GM18519 (cell line): ENCODE measurements around the gene SSR4.

Experiments used
- ATAC-seq: cut with Tn5 transposase; IDR thresholded peaks from one replicate; pipeline ENCODE4 v1.9.1; 2021; ENCODE audit warnings: mild to moderate bottlenecking, moderate library complexity; ENCODE audit not compliant: unreplicated experiment, low FRiP score

SSR4 gene

DNA sequence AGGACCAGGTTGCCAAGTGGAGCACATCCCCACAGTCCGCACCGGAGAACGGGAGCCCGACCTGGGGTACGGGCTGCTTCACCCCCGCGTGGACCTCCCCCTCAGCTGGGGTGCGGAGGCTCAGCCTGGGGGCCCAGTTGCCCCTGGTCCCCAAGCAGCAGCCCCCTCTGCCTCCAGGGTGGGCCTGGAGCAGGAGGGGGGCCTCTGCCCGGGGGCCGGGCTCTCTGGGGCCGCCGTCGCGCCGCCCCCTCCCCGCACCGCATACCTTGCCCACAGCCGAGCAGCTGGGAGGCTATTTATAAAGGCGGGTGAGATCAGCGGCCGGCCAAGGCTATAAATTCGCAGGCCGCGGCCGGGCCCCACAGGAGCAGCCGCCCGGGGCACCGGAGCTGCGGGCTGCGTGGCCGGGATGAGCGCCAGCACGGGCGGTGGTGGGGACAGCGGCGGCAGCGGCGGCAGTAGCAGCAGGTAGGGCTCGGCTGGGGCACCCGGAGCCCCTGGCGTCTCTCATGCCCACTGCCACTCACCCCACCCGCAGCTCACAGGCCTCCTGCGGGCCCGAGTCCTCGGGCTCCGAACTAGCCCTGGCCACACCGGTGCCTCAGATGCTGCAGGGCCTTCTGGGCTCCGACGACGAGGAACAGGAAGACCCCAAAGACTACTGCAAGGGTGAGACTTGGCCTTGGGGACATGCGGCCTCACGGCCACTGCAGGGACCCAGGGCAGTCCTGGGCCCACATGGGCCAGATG is 13.6 kb upstream of the SSR4 start, which contains the start of gene SRPK3:
Gene SRPK3, plus strand, starts transcription at position 364 of the 750 bp plus-strand sequence. Its CDS starts 46 bp downstream, at position 410.
- ATAC-seq, result no peak

DNA sequence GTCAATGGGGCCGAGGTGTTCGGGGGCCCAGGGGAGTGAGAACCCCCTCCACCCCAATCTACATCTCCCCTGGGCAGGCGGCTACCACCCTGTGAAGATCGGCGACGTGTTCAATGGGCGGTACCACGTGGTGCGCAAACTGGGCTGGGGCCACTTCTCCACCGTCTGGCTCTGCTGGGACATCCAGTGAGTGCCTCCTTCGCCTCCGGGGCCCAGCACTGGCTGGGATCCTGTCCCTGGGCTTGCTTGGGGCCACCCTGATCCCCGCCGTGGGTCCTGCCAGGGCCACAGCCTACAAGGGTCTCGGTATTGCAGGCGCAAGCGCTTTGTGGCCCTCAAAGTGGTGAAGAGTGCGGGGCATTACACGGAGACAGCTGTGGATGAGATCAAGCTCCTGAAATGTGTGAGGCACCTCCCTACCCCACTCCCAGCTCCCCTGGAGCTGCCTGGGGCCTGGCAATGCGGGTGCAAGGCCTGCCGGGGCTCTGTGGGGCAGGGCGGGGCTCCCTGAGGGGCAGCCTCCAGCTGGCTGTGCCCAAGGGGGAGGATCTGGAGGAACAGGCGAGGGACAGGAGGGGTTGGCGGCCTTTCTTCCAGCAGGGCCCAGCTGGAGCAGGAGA is 12.9 kb upstream of the SSR4 start:
- ATAC-seq, result no peak

DNA sequence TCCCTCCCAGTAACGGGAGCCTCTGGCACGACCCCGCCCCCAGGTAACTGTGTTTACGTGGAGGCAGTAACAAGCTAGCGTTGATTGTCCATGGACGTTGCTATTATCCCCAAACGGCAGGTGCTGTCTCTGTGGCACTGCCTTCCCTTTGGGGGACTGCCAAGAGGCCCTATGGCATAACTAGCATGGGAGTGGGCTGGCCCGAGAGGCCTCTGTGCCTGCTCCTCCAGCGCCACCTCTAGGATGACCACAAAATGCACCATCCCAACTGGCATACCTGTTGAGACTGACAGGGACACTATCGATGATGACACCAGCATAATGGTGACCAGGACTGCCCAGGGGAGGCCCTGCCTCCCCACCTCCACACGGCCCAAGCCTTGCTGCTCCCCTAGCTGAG is 12.2 kb upstream of the SSR4 start:
- no peak for ATAC-seq

DNA sequence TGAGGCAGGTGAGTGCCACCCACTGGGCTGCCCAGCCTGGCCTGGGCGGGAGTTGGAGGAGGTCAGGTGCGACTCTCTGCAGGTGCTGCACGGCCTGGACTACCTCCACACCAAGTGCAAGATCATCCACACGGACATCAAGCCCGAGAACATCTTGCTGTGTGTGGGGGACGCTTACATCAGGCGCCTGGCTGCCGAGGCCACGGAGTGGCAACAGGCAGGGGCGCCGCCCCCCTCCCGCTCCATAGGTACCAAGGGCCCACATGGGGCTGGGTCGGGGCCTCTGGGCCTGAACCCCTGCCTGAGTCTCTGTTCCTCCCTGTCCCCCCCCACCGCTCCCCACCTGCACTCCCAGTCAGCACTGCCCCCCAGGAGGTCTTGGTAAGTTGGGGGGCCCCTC is 11.6 kb upstream of the SSR4 start:
- no peak for ATAC-seq

DNA sequence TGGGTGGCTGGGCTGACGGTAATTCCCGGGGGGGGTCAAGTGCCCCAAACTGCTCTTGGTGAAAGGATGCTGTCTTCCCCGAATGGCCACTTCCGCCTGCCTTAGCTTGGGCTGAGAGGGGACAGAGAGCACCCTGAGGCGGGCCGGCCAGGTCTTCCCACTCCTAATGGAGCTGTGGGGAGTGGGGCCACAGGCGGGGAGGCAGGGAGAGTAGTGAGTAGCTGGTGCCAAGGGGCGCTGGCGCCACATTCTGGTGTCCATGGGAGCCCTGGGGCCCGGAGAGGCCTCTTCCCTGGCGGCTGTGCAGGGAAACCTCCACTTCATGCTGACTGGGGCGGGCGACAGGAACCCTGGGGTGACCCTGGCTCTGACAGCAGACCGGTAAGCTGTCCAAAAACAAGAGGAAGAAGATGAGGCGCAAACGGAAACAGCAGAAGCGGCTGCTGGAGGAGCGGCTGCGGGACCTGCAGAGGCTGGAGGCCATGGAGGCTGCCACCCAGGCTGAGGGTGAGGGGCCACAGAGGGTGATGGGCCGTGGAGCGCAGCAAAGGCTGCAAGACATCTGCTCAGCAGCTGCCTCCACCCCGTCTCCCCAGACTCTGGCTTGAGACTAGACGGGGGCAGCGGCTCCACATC is 11.0 kb upstream of the SSR4 start:
- ATAC-seq, result no peak

DNA sequence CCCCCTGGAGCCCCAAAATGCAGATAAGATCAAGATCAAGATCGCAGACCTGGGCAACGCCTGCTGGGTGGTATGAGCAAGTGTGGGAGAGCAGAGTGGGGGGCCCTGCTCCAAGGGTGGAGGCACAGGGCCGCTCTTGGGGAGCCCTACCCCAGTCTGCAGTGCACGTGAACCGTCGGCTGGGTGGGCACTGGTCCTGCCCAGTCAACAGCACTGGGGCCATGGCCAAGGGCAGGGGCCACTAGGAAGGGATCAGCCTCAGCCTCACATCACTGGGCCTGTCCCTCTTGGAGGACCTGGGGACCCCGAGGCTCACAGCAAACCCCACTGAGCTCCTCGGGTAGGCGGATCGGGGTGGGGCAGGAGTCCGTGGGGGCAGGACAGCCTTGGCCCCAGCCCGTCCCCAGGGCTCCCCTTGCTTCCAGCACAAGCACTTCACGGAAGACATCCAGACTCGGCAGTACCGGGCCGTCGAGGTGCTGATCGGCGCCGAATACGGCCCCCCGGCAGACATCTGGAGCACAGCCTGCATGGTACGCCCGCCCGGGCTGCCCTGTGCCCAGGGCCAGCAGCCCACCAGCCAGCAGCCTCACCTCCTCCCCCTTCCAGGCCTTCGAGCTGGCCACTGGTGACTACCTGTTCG is 10.0 kb upstream of the SSR4 start:
- ATAC-seq, result no peak

DNA sequence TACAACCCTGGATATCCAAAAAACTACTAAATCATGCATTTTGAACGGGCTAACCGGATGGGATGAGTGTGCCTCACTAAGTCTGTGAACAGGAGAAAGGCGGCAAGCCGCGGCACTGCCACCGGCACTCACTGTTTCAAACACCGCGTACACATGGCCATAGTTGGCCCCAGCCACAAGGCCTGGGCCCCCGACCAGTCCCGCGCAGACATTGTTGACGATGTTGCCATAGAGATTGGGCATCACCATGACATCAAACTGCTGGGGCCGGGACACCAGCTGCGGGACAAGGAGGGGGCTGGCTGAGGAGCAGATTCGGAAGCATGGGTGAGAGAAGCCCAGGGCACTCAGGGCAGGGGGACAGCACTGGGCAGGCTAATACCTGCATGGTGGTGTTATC is 7.8 kb upstream of the SSR4 start:
- ATAC-seq, result no peak

DNA sequence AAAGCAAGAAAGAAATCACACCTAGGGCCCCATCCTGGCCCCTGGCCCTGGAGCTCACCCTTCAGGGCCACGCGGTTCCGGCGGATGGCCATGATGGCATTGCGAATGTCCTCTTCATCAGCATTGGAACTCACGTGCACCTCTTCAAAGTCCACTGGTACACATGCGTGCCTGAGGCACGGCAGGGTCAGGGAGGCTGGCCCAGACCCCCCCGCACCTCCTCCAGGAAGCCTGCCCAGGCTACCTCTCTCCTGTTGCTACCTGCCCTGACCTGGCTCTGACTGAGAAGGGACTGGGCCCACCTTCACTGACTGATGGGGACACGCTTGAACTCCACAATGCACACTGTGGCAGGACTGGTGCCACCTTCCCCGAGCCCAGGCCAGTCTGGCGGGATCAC is 4.8 kb upstream of the SSR4 start:
- ATAC-seq, result no peak

DNA sequence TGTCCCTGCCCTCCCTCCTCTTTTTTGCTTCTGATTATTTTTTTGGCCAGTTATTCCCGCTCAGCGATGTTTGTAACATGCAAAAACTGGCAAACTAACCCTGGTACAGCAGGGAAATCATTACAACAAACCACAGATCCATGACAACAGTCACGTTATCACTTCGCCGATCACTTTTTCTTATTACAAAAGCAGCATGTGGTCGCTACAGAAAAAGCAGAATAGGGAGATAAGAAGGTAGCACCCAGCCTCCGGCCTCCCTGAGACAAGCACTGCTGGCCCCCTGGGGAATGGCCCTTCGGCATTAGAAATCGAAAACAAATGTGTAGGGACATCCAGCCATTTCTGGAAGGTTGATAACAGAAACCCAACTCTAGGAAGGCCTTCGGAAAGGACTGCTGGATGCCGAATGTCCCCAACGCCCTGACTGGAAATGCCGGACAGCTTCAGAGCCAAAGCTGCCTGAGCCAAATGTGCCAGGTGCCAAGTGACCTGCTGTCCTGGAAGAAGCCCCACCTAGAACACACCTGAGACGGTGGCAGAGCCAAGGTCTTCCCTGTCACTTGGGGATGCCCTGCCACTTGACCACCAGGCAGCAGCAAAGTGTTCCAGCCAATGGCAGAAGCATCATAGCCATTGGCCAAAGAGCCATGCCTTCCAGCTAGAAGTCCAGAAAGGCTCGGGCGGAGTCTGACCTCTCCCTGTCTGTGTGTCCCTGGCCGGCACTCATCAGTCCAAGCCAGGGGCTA is 3.2 kb upstream of the SSR4 start:
- ATAC-seq, result no peak

DNA sequence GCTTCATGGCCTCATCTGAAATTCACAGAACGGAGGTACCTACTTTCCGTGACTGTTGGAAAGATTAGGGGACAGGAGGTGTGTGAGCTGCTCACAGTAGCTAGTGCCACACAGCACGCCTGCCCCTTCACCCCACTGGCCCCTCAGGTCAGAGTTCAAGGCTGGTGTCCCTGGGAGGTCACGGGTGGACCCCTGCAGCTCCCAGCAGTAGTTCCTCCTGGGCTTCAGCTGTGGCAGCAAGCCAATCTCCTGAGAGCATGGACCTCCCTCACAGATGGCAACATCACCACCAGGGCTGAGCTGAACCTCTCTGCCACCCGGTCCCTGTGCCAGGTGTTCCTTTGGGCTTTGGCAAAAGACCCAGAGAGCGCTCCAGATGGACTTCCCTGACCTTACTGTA is 2.1 kb upstream of the SSR4 start:
- no peak for ATAC-seq

DNA sequence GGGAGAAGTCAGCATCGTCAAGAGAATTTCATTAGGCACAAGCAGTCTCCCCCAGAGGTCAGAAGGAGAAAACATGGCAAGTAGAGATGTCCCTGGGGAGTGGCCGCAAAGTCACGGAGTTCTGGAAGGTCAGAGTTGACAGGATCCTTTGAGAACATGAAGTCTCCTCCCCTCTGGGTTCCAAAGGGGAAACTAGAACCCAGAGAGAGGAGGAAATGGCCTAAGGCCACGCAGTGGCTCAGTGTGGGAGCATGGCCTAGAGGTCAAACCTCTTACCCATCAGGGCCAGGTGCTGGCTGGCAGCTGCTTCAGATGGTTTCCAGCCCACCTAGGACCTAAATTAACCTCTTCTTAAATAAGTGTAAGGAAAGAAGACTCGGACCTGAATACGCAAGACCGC is 1.2 kb upstream of the SSR4 start:
- no peak for ATAC-seq

DNA sequence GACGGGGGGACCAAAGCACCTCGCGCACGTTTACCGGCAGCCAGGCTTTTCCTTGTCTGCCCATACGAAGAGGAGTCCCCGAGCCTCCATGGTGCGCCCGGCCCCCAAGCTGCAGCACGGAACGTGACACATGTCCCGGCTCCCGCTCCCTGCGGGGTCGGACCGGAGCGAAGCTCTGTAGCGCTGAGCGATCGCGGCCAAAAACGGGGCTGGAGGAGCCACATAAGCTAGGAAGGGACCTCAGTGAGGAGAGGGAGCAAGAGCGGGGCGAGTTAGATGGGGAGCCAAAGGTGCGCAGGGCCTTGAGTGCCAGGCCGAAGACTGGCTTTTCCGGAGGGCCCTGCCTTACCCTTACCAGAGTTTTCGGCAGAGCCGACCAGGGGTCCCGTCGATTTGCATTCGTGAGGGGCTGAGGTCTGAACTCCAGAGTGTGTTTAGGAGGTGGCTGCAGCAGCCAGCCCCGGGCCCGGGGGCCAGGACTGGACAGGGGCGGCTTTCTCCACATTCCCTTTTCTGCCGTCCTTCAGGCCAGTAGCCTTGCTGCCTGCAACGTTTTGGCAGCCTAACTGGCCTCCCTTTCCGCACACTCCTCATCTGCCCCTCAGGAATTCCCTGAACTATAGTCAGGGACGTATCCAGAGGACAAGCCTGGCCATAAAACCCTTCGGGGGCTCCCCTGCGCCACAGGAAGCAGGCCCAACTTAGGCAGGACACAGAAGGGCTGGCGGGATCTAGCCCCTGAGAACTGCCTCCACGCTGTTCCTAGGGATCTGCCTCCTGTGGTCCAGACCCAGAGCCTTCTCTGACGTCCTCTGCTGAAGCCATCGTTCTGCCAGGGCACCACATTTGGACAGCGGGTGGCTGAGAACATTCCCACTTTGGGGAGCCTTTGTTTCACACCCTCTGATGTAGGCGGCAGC is 689 bp downstream of the SSR4 start:
- ATAC-seq, result no peak

DNA sequence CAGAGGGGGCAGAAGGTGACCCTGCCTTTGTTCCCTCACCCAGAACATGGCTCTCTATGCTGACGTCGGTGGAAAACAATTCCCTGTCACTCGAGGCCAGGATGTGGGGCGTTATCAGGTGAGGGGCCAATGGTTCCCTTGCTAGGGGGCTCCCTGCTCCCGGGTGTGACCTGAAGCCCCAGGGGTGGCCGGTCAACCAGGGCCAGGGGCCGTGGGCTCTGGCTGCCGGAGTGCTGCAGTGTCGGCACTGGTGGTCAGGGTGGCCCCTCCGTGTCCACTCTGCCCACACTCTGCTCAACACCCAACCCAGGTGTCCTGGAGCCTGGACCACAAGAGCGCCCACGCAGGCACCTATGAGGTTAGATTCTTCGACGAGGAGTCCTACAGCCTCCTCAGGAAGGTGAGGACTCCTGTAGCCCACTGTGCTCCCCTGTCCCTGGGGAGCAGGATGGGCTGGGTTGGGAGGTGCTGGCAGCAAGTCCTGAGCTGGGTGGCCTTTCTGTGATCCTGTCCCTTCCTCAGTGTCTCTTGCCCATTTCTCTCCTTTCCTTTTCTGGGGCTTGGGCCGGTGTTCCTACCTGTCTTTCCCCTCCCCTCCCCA is 3.0 kb downstream of the SSR4 start:
- ATAC-seq, result no peak

DNA sequence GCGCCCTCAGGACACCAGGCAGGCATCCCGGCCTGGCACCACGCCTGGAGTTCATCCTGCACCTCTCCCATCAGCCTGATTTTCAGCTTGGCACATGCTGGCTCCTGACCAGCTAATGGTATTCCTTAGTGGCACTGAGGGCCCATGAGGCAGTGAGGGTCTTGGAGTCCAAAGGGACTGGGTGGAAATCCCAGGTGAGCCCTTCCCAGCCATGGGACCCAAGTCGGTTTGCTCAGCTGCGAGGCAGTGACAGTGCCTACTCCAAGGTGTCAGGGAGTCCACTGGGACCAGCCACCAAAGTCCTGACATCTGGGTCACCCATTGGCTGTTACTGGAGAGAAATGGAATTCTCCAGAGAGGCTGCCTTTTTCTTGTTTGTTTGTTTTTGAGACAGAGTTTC is 4.9 kb downstream of the SSR4 start:
- no peak for ATAC-seq

DNA sequence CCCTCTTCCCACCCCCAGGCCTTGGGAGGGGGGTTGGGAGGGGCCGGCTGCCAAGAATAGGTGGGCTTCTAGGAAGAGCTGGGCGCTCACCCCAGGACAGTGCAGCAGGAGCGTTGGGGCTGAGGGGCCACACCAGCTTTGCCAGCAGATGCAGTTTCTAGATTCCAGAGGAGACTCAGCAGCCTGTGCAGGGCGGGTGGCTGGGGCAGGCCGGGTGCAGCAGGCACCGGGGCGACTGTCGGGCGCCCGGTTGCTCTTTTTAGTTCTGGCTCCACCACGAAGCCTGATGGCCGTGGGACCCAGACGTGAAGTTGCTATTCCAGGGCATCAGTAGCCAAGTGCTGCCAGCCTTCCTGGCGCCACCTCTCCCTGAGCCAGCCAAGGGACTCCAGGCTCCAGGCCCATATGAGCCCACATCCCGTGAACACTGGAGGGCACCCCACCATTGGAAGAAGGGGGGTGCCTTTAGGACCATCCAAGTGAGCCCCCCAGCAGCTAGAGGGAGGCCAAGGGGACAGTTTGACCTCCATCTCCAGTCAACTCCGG is 5.8 kb downstream of the SSR4 start:
- ATAC-seq, result no peak

DNA sequence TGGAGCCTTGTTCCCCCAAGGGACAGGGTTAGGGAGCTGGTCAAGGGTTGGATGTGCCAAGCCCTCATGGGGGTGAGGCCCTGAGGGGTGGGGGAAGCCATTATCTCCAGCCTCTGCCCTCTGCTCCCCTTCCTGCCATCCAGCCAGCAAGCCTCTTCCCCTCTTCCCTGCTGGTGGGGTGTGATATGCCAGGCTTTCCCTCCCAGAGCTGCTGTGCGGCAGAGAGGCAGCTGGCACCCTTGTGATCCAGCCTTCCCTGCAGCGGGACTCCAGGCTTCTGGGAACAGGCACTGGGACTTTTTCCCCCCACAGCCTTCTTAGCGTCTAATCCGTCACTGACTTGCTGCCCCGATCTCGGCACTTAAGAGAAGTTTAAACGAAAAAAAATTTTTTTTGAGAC is 6.3 kb downstream of the SSR4 start:
- no peak for ATAC-seq

DNA sequence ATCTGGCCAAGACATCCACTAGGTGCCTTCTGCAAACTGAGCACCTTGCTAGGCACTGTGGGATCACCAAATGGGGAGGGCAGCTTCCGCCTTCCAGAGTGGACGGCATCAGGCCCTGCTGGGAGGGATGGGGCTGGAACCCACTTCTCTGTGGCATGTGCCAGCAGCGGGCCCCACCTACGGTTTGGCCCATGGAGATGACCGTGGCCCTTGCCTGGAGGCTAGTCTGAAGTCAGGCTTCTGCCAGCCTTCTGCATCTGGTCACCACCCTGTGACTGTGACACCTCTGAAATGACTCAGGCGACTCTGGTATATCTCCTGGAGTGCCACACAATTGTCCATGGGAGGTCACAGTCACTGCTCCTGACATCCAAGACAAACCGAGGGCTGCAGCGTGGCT is 7.2 kb downstream of the SSR4 start:
- ATAC-seq, result no peak

DNA sequence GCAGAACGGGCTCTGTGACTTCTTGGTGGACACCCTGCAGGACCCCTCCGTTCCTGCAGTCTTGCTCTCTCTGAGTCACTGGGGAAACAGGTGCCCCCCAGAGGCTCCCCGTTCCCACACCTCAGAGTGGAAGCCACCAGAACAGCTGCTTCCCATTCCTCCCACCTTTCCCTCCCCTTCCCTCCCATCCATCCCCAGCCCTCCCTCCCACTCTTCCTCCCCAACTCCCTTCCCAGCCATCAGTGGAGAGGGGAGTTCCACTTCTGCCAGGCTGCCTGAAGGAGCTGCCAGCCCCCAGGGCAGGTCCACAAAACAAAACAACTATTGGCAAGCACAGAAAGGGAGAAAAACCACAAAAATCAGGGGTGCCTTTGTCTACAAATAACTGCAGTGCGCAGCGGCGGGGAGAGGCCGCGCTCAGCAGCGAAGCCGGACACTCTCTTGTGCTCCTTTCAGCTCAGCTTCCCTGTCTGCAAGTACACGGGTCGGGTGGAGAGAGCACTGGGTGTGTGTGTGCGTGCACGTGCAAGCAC is 8.1 kb downstream of the SSR4 start:
- no peak for ATAC-seq
